GM19463 (cell line): ENCODE data around the gene CEBPG.

ENCODE experiments used
- ATAC-seq: cut with Tn5 transposase; IDR thresholded peaks from one replicate; pipeline ENCODE4 v1.9.1; 2021; ENCODE audit warnings: mild to moderate bottlenecking, moderate library complexity; ENCODE audit not compliant: unreplicated experiment

CEBPG gene

GRCh38 chr19:33418871-33419787, 45.6 kb downstream of the CEBPG start:
- ATAC-seq, result no peak

- no peak for ATAC-seq
Observed at GRCh38 chr19:33419788-33420130, 46.2 kb downstream of the CEBPG start.

- ATAC-seq, result no peak
Observed at GRCh38 chr19:33420821-33421220, 47.3 kb downstream of the CEBPG start.

- ATAC-seq, result no peak
Observed at GRCh38 chr19:33421368-33421767, 47.9 kb downstream of the CEBPG start.

GRCh38 chr19:33422369-33423180, 49.1 kb downstream of the CEBPG start:
- ATAC-seq, result no peak

GRCh38 chr19:33424181-33424580, 50.7 kb downstream of the CEBPG start:
- ATAC-seq, result no peak

- ATAC-seq, result no peak
Observed at GRCh38 chr19:33426621-33427361, 53.3 kb downstream of the CEBPG start.

- no peak for ATAC-seq
Observed at GRCh38 chr19:33427801-33428626, 54.5 kb downstream of the CEBPG start.

GRCh38 chr19:33428627-33429125, 55.2 kb downstream of the CEBPG start:
- ATAC-seq, result no peak

- ATAC-seq, result no peak
Observed at GRCh38 chr19:33429891-33430673, 56.6 kb downstream of the CEBPG start.

- peak; percentile 48 for ATAC-seq
Observed at GRCh38 chr19:33430674-33431277, 57.3 kb downstream of the CEBPG start.

GRCh38 chr19:33432015-33432414, 58.5 kb downstream of the CEBPG start:
- ATAC-seq, result no peak
